Stimulated activated CD8-positive, alpha-beta memory T cell treated with anti-CD3 and anti-CD28 coated beads, Interleukin-12 subunit alpha, Interleukin-12 subunit beta, amount 100 ng/mL, for 4 hours (primary cell): Measurements from ENCODE around the gene FAAH.

Experiments used
- DNase-seq: peaks from one replicate; pipeline ENCODE4 v3.0.0-alpha.2; 2020; ENCODE audit warnings: low read depth

Gene FAAH

GRCh38 chr1:46423574-46424240 lies 29.6 kb downstream of the FAAH start:
- no peak for DNase-seq

GRCh38 chr1:46424730-46425129 lies 30.6 kb downstream of the FAAH start:
- no peak for DNase-seq

GRCh38 chr1:46425726-46426125 lies 31.6 kb downstream of the FAAH start:
- no peak for DNase-seq

- no peak for DNase-seq
Observed at GRCh38 chr1:46427541-46427940, 33.4 kb downstream of the FAAH start.

GRCh38 chr1:46429436-46429835 lies 35.3 kb downstream of the FAAH start:
- no peak for DNase-seq

GRCh38 chr1:46431695-46432094 lies 37.6 kb downstream of the FAAH start:
- no peak for DNase-seq

- no peak for DNase-seq
Observed at GRCh38 chr1:46432781-46433327, 38.7 kb downstream of the FAAH start.

- no peak for DNase-seq
Observed at GRCh38 chr1:46434358-46434757, 40.2 kb downstream of the FAAH start.

- DNase-seq = no peak
Observed at GRCh38 chr1:46436844-46437243, 42.7 kb downstream of the FAAH start.

- no peak for DNase-seq
Observed at GRCh38 chr1:46437723-46438122, 43.6 kb downstream of the FAAH start.

GRCh38 chr1:46438346-46438745 lies 44.2 kb downstream of the FAAH start:
- no peak for DNase-seq

- DNase-seq = no peak
Observed at GRCh38 chr1:46440478-46440877, 46.4 kb downstream of the FAAH start.

GRCh38 chr1:46442317-46443161 lies 48.4 kb downstream of the FAAH start:
- peak; percentile 42 for DNase-seq

- no peak for DNase-seq
Observed at GRCh38 chr1:46444466-46444865, 50.3 kb downstream of the FAAH start.

- no peak for DNase-seq
Observed at GRCh38 chr1:46445773-46446256, 51.7 kb downstream of the FAAH start.

- DNase-seq = peak; percentile 42
Observed at GRCh38 chr1:46446646-46447498, 52.8 kb downstream of the FAAH start.

GRCh38 chr1:46447499-46448108 lies 53.5 kb downstream of the FAAH start:
- DNase-seq = no peak

- no peak for DNase-seq
Observed at GRCh38 chr1:46448109-46448911, 54.2 kb downstream of the FAAH start.

- no peak for DNase-seq
Observed at GRCh38 chr1:46449223-46450159, 55.4 kb downstream of the FAAH start.

- no peak for DNase-seq
Observed at GRCh38 chr1:46450160-46450517, 56.0 kb downstream of the FAAH start.
